HepG2 (cell line): ENCODE results near the gene CCDC91. TPM values are rescaled to one million over a fixed set of nuclear protein-coding genes. Genes with fewer than 3 reads are reported as not detected.

Experiments used
- ATAC-seq: fragments of 200-7000 bp; cut with Tn5 transposase; 3 replicates; pipeline ENCODE4 v1.9.1; 2020; ENCODE audit warnings: mild to moderate bottlenecking, moderate library complexity
- BruUV-seq: library from RNA; stranded (reverse); fragments of 400-500 nt; replicated peaks from 2 replicates; lab custom pipeline; 2021; lab: Mats Ljungman, UMichigan
- CTCF ChIA-PET: fragments of 300-600 bp; formaldehyde crosslinking; extraction: SDS; loops from one replicate; lab custom pipeline; 2021; ENCODE audit warnings: low total read pairs, inconsistent platforms, low intra/inter-chr PET ratio; lab: Yijun Ruan, JAX
- POLR2A ChIA-PET: fragments of 350-600 bp; sonication (Branson Sonifier 250); formaldehyde crosslinking; loops from one replicate; lab custom pipeline; 2020; ENCODE audit warnings: antibody characterized with exemption, inconsistent platforms; lab: Yijun Ruan, JAX
- DNase-seq: peaks from one replicate; pipeline ENCODE4 v3.0.0-alpha.2; 2015; ENCODE audit warnings: low spot score
- FAIRE-seq: peaks from 3 replicates; lab custom pipeline; 2011; peaks lifted over from hg19 to GRCh38; lab: Jason Lieb, UNC
- H2AFZ ChIP-seq: one replicate; pipeline ENCODE4 v1.6.1; 2011; ENCODE audit warnings: low read length, inconsistent platforms
- H3K27ac ChIP-seq: fragments of 300-600 bp; 3 replicates; pipeline ENCODE4 v1.8.0; 2011; ENCODE audit warnings: mixed run types, mild to moderate bottlenecking, mixed read lengths, low read length, inconsistent platforms; ENCODE audit not compliant: insufficient read depth; ENCODE audit errors: extremely low read length
- H3K27me3 ChIP-seq, 2 experiments: fragments of 200-600 bp in 1 of 2; 2 replicates in 1 of 2; 3 replicates in 1 of 2; pipeline versions ENCODE4 v1.6.0 to v1.8.0; 2011; ENCODE audit warnings: low read length in 2 of 2, mild to moderate bottlenecking in 2 of 2, moderate library complexity in 2 of 2, inconsistent platforms in 1 of 2; ENCODE audit not compliant: insufficient read depth in 2 of 2, control insufficient read depth in 1 of 2
- H3K36me3 ChIP-seq, 2 experiments: fragments of 200-600 bp in 1 of 2; replicated peaks in 1 of 2; 2 replicates in 1 of 2; 3 replicates in 1 of 2; pipeline versions ENCODE4 v1.5.1 to v1.8.0; 2011; ENCODE audit warnings: low read length in 2 of 2, inconsistent platforms in 1 of 2; ENCODE audit not compliant: insufficient read depth in 2 of 2, control insufficient read depth in 1 of 2
- H3K4me1 ChIP-seq: 2 replicates; pipeline ENCODE4 v1.5.1; 2012; ENCODE audit warnings: low read length, inconsistent platforms; ENCODE audit not compliant: insufficient read depth
- H3K4me2 ChIP-seq: 2 replicates; pipeline ENCODE4 v1.6.0; 2011; ENCODE audit warnings: low read depth, low read length, inconsistent platforms
- H3K4me3 ChIP-seq, 3 experiments: fragments of 200-600 bp in 1 of 3; sonication (generic), shearing (Covaris generic) in 1 of 3; replicated peaks in 1 of 3; 2 replicates each; pipeline ENCODE4 v1.5.1; 2011 to 2016; ENCODE audit warnings: low read length in 3 of 3, inconsistent platforms in 2 of 3, low read depth in 2 of 3, mild to moderate bottlenecking in 2 of 3, control low read depth in 1 of 3, mixed read lengths in 1 of 3; ENCODE audit not compliant: insufficient read depth in 1 of 3
- H3K79me2 ChIP-seq: one replicate; pipeline ENCODE4 v1.6.1; 2011; ENCODE audit warnings: low read length, inconsistent platforms; ENCODE audit not compliant: insufficient read depth
- H3K9ac ChIP-seq: 2 replicates; pipeline ENCODE4 v1.6.0; 2011; ENCODE audit warnings: mild to moderate bottlenecking, low read depth, low read length, inconsistent platforms; ENCODE audit not compliant: insufficient read depth
- H3K9me3 ChIP-seq: 2 replicates; pipeline ENCODE4 v1.5.1; 2012; ENCODE audit warnings: mild to moderate bottlenecking, low read length
- H4K20me1 ChIP-seq: 2 replicates; pipeline ENCODE4 v1.6.0; 2011; ENCODE audit warnings: inconsistent platforms, mild to moderate bottlenecking, low read length, moderate library complexity; ENCODE audit not compliant: insufficient read depth
- BRD4 ChIP-seq: sonication (generic); formaldehyde crosslinking; IDR thresholded peaks from 2 replicates; pipeline ENCODE4 v1.4.0; 2020; ENCODE audit warnings: missing genetic modification reagents
- ESRRA ChIP-seq: sonication (generic); formaldehyde crosslinking; IDR thresholded peaks from 2 replicates; pipeline ENCODE4 v1.5.1; 2020; ENCODE audit warnings: mild to moderate bottlenecking, low read depth, missing genetic modification reagents
- KDM5A ChIP-seq: fragments of 200-600 bp; sonication (generic); IDR thresholded peaks from 2 replicates; pipeline ENCODE4 v1.7.0; 2018; ENCODE audit warnings: antibody characterized with exemption, mild to moderate bottlenecking, low read length, borderline replicate concordance
- MAF1 ChIP-seq: sonication (generic); formaldehyde crosslinking; IDR thresholded peaks from 2 replicates; pipeline ENCODE4 v1.5.0; 2020; ENCODE audit warnings: missing genetic modification reagents, borderline replicate concordance
- NCOR1 ChIP-seq: fragments of 200-600 bp; sonication (generic); IDR thresholded peaks from 2 replicates; pipeline ENCODE4 v1.7.0; 2017; ENCODE audit warnings: antibody characterized with exemption, low read length, borderline replicate concordance
- ZBTB39 ChIP-seq: sonication (generic); formaldehyde crosslinking; IDR thresholded peaks from 2 replicates; pipeline ENCODE4 v1.5.0; 2020; ENCODE audit warnings: missing genetic modification reagents
- ZFX ChIP-seq: sonication (generic); formaldehyde crosslinking; IDR thresholded peaks from 2 replicates; pipeline ENCODE4 v1.4.0; 2020; ENCODE audit warnings: mild to moderate bottlenecking, low read depth, missing genetic modification reagents, moderate library complexity
- WGBS: methylation state at CpG from one replicate; pipeline ENCODE4 v1.1.6; 2017; ENCODE audit warnings: low lambda C conversion rate; 5-methylcytosine and 5-hydroxymethylcytosine counted together
- in situ Hi-C: cut with HindIII; loops from 2 replicates; pipeline ENCODE4 v1.10.0; 2017; ENCODE audit warnings: low pct_unique_long_range_greater_than_20kb; ENCODE audit not compliant: extremely low pct_ligation_motif_present
- intact Hi-C: fragments of 100-400 bp; cut with micrococcal nuclease; formaldehyde crosslinking; loops from one replicate; pipeline ENCODE4 v1.10.0; 2022; ENCODE audit not compliant: unreplicated experiment
- polyA plus RNA-seq, 8 experiments: library from polyadenylated mRNA; depleted of rRNA in 3 of 8; stranded (reverse) in 7 of 8; unstranded in 1 of 8; fragments of >200 nt; fragmentation: Illumina TruSeq in 4 of 8; extraction: Trizol in 4 of 8; gene quantifications; 2 replicates each; pipeline versions ENCODE4 v1.2.1 to v1.2.3, GENCODE V29; 2011 to 2016; ENCODE audit warnings: low read depth in 4 of 8, missing spikeins in 1 of 8, mixed read lengths in 1 of 8; ENCODE audit not compliant: insufficient read depth in 1 of 8
- total RNA-seq, 5 experiments: library from RNA; depleted of rRNA; stranded (reverse); fragments of >200 nt; fragmentation: Illumina TruSeq; extraction: Trizol; gene quantifications; 2 replicates each; pipeline ENCODE4 v1.2.3, GENCODE V29; 2016; ENCODE audit warnings: low read depth in 1 of 5
- TF ChIP-seq, protein P1 (sequence below): IDR thresholded peaks from 2 replicates; pipeline ENCODE4 v1.6.1; 2012; ENCODE audit warnings: low read length, improper control_type of control experiment
- TF ChIP-seq, protein P2 (sequence below): sonication (generic); formaldehyde crosslinking; IDR thresholded peaks from 2 replicates; pipeline ENCODE4 v1.8.0; 2022; ENCODE audit warnings: missing genetic modification reagents, mild to moderate bottlenecking, moderate library complexity, borderline replicate concordance
- TF ChIP-seq, protein P3 (sequence below): sonication (generic); formaldehyde crosslinking; IDR thresholded peaks from 2 replicates; pipeline ENCODE4 v1.4.0; 2020; ENCODE audit warnings: mild to moderate bottlenecking, missing genetic modification reagents, borderline replicate concordance

The CCDC91 gene
- total and polyA plus RNA-seq, 2 of the 13 experiments (the other 11 are each of a cell fraction or from before 2014, with no cell fraction given), result 9.8 to 15.8 TPM

GRCh38 chr12:28535216-28535615 is 345.0 kb downstream of the CCDC91 start (continued):
- TF ChIP-seq, protein P1, sequence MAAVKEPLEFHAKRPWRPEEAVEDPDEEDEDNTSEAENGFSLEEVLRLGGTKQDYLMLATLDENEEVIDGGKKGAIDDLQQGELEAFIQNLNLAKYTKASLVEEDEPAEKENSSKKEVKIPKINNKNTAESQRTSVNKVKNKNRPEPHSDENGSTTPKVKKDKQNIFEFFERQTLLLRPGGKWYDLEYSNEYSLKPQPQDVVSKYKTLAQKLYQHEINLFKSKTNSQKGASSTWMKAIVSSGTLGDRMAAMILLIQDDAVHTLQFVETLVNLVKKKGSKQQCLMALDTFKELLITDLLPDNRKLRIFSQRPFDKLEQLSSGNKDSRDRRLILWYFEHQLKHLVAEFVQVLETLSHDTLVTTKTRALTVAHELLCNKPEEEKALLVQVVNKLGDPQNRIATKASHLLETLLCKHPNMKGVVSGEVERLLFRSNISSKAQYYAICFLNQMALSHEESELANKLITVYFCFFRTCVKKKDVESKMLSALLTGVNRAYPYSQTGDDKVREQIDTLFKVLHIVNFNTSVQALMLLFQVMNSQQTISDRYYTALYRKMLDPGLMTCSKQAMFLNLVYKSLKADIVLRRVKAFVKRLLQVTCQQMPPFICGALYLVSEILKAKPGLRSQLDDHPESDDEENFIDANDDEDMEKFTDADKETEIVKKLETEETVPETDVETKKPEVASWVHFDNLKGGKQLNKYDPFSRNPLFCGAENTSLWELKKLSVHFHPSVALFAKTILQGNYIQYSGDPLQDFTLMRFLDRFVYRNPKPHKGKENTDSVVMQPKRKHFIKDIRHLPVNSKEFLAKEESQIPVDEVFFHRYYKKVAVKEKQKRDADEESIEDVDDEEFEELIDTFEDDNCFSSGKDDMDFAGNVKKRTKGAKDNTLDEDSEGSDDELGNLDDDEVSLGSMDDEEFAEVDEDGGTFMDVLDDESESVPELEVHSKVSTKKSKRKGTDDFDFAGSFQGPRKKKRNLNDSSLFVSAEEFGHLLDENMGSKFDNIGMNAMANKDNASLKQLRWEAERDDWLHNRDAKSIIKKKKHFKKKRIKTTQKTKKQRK, result no peak
- TF ChIP-seq BRD4 (CRISPR knock-in tag), result no peak
- TF ChIP-seq, all 625 proteins: peak for 0

DNA sequence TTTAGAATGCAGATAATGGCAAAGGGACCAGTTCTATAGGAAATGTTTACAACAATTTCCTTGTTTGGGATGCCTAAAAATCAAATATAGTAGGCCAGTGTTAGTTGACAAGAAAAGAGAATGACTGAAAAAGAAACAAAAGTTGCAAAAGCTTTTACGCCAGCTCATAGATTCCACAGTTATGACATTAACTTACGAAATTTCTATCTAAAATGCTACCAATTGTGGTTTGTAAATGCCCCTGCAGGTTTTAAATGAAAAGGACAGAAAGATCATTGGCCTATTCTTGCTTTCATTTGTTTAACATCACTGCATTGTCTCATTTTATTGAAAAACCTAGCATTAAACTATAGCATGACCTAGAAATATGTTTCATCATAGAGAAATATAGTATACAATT is 345.8 kb downstream of the CCDC91 start:
- H4K20me1 ChIP-seq, result no peaks in the 10 kb centered on the region
- WGBS, result 79% methylated on average over 2 of the region's 2 CpGs
- H3K9ac ChIP-seq, result no peak overlapping the region
- in situ Hi-C loops (no loop called here), intact Hi-C loops (no loop called here)
- CTCF ChIA-PET, result no interaction called here
- no peak overlapping the region for H2AFZ ChIP-seq
- no TSS peak for BruUV-seq
- no peak overlapping the region for H3K4me3 ChIP-seq
- no peak for FAIRE-seq
- no peaks in the 10 kb centered on the region for H3K9me3 ChIP-seq
- no peak overlapping the region for H3K4me2 ChIP-seq
- no peaks in the 10 kb centered on the region for H3K4me1 ChIP-seq
- POLR2A ChIA-PET, result no interaction called here
- no peak overlapping the region for H3K27ac ChIP-seq
- no peaks in the 10 kb centered on the region for H3K79me2 ChIP-seq
- H3K36me3 ChIP-seq, result no peaks in the 10 kb centered on the region
- no peaks in the 10 kb centered on the region for H3K27me3 ChIP-seq
- no peak for DNase-seq
- ATAC-seq, result no peak
- TF ChIP-seq ZFX (CRISPR knock-in tag) (no peak), KDM5A (no peak), MAF1 (CRISPR knock-in tag) (no peak), NCOR1 (no peak), ZBTB39 (CRISPR knock-in tag) (no peak), ESRRA (no peak)
- TF ChIP-seq, protein P2, sequence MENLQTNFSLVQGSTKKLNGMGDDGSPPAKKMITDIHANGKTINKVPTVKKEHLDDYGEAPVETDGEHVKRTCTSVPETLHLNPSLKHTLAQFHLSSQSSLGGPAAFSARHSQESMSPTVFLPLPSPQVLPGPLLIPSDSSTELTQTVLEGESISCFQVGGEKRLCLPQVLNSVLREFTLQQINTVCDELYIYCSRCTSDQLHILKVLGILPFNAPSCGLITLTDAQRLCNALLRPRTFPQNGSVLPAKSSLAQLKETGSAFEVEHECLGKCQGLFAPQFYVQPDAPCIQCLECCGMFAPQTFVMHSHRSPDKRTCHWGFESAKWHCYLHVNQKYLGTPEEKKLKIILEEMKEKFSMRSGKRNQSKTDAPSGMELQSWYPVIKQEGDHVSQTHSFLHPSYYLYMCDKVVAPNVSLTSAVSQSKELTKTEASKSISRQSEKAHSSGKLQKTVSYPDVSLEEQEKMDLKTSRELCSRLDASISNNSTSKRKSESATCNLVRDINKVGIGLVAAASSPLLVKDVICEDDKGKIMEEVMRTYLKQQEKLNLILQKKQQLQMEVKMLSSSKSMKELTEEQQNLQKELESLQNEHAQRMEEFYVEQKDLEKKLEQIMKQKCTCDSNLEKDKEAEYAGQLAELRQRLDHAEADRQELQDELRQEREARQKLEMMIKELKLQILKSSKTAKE (CRISPR knock-in tag), result no peak
- TF ChIP-seq, protein P3, sequence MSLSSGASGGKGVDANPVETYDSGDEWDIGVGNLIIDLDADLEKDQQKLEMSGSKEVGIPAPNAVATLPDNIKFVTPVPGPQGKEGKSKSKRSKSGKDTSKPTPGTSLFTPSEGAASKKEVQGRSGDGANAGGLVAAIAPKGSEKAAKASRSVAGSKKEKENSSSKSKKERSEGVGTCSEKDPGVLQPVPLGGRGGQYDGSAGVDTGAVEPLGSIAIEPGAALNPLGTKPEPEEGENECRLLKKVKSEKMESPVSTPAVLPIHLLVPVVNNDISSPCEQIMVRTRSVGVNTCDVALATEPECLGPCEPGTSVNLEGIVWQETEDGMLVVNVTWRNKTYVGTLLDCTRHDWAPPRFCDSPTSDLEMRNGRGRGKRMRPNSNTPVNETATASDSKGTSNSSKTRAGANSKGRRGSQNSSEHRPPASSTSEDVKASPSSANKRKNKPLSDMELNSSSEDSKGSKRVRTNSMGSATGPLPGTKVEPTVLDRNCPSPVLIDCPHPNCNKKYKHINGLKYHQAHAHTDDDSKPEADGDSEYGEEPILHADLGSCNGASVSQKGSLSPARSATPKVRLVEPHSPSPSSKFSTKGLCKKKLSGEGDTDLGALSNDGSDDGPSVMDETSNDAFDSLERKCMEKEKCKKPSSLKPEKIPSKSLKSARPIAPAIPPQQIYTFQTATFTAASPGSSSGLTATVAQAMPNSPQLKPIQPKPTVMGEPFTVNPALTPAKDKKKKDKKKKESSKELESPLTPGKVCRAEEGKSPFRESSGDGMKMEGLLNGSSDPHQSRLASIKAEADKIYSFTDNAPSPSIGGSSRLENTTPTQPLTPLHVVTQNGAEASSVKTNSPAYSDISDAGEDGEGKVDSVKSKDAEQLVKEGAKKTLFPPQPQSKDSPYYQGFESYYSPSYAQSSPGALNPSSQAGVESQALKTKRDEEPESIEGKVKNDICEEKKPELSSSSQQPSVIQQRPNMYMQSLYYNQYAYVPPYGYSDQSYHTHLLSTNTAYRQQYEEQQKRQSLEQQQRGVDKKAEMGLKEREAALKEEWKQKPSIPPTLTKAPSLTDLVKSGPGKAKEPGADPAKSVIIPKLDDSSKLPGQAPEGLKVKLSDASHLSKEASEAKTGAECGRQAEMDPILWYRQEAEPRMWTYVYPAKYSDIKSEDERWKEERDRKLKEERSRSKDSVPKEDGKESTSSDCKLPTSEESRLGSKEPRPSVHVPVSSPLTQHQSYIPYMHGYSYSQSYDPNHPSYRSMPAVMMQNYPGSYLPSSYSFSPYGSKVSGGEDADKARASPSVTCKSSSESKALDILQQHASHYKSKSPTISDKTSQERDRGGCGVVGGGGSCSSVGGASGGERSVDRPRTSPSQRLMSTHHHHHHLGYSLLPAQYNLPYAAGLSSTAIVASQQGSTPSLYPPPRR (CRISPR knock-in tag), result no peak
